M059J (cell line): ENCODE results near the gene TP53I11. TPM values are rescaled to one million over a fixed set of nuclear protein-coding genes. Genes with fewer than 3 reads are reported as not detected.

Source experiments
- DNase-seq: peaks from one replicate; pipeline ENCODE4 v3.0.0-alpha.2; 2012; ENCODE audit warnings: low read depth
- total RNA-seq: library from RNA; depleted of rRNA; stranded (reverse); fragments of >200 nt; shearing (Covaris generic); gene quantifications from 2 replicates; pipeline ENCODE4 v1.2.3, GENCODE V29; 2014

The TP53I11 gene
- total RNA-seq, 1 experiment from 2014 or later: 64.2 TPM

DNA sequence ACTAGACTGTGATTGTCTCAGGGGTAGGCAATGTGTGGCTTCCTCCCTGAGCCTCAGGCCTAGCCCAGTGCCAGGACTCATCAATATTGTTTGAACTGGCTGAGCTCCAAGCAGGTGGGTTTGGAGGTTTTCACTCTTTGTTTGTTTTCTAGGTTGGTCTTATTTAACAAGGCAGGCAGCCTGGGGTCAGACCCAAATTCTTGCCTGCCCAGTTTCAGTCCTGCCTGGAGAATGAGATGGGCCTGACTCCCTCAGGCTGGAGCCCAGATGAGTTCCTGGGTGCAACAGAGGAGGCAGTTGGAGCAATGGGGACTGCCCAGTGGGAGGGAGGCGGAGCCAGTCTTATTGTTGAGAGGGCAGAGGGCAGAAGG lies 28.3 kb upstream of the TP53I11 start:
- DNase-seq: peak; percentile 72

DNA sequence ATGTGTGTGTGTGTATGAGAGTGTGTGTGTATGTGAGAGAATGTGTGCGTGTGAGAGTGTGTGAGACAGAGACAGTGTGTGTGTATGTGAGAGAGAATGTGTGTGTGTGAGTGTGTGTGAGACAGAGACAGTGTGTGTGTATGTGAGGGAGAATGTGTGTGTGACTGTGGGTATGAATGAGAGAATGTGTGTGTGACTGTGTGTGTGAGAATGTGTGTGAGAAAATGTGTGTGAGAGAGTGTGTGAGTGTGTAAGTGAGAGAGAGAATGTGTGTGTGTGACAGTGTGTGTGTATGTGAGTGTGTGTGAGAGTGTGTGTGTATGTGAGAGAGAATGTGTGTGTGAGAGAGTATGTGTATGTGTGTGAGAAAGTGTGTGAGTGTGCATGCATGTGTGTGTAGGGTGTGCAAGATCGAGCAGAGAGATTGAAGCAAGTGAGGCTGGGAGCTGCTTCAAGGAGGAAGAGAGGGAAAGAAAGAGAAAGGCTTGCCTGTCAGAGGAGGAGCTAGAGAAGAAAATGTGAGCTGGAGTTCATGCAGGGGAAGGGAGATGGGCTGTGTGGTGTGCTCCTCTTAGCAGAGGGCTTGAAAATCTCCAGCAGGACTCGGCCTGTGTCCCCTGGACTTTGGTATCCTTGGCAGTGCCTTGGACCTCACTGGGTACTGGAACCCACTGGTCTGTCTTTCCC lies 27.7 kb upstream of the TP53I11 start:
- DNase-seq: no peak

DNA sequence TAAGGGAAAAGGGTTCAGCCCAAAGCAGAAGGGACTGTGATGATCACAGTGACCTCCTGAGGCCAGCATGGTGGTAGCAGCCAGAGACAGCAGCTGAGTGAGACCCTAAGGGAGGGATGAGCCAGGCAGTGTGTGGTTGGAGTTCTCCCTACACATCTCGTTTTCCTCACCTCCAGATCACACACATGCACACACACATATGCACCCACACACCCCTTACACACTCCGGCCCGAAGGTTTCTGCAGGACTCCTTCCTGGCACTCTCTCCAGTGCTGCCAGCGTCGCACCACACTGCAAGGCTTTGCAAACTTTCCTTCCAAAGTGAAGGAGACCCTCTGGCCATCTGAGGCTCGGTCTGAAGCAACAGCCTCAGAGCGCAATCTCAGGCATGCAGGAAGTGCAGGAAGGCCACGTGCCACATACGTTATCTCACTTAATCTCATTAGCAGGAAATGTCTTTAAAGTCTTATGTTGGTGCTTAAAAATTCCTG lies 26.9 kb upstream of the TP53I11 start:
- DNase-seq: peak; percentile 26

DNA sequence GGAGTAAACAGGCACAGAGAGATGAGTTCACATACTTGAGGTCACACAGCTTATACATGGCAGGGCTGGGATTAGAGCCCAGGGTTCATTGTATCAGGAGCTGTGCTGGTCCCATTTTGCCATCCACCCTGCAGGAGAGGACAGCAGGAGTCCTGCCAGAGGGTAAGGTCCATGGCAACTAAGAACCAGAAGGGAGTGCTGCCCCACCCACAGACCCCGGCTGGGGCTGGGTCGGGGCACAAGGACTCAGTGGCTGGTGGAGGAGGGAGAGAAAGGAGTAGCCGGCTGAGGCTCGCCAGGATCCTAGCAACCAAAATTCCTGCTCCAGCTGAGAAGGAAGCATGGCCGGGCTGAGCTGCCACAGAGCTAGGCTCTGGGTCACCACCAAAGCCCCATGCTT lies 25.9 kb upstream of the TP53I11 start:
- DNase-seq: no peak

DNA sequence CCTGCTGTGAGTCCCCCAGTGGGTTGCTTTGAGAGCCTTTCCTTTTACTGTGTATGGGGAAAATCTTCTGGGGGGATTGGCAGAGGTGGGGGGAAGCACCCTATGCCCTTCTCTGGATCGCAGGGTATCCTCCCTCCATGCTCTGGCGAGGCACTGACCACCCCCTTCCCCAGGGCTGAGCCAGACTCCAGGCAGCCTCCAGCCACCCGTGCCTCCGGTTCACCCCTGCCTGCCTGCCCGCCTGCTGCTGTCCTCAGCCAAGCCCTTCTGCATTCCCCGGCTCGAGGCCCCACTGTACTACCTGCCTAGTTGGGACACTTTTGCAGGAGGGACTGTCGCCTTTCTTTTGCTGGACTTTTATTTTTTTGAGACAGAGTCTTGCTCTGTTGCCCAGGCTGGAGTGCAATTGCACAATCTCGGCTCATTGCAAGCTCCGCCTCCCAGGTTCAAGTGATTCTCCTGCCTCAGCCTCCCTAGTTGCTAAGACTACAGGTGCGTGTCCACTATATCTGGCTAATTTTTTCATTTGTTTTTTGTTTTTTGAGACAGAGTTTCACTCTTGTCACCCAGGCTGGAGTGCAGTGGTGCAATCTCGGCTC lies 23.8 kb upstream of the TP53I11 start:
- no peak for DNase-seq

DNA sequence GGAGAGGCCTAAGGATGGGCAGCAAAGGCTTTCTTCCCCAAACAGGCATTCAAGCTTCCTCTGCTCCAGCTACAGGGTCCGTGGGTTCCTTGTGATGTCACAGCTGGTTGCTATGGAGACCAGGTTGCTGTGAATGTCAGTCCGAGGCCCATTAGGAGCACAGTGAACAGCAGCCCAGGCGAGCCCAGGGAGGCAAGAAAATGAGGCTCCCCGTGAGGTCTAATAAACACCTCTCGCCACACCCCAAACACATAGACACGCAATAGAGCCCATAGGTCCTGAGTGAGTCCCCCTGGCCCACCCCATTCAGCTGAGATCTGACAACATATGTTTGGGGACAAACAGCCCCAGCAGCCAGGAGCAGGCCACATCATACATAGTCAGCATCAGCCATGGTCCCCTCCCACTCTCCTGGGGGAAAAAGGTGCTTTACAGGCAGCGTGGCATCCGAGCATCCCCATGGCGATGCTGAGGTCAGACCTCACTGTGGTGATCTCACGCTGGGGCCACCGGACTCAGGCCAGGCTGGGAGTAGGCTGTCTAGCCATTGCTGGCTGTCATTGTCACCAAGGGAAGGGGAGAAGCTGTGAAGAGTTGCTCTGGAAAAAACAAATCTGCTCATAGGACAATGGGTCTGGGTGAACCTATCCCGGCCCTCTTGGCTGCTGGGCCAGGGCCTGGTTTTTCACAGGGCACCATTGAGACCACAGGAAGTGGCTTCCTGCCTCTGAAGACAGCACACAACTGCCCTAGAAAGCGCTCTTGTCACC lies 23.1 kb upstream of the TP53I11 start:
- DNase-seq: peak; percentile 23

DNA sequence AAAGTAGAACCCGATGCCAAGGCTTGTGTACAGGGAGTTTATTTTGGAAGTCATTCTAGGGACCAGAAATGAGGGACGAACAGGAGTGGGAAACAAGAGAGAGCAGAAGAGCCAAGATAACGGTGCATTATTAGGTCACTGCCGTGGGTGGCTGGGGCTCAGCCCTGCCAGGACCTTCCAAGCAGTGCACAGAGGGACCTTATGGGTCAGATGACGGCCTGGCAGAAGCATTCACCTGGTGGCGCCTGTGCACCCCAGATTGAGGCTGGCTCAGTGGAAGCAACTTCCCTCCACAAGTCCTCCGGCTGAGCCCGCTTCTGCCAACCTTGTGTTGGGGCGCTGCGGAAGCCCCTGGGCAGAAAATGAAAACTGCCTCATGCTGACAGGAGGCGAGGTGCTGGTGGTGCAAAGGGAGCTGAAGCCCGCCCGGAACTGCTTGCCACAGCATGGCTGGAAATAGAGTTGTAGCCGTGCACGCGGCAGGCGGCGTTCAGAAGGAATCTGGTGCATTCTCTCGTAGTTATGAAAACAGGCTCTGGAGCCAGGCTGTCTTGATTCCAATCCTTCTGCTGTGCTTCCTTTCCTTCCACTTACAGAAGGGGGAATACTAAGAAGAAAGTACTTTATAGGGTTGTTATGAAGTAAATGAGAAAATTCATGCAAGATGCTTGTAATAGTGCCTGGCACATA lies 22.2 kb upstream of the TP53I11 start:
- no peak for DNase-seq

DNA sequence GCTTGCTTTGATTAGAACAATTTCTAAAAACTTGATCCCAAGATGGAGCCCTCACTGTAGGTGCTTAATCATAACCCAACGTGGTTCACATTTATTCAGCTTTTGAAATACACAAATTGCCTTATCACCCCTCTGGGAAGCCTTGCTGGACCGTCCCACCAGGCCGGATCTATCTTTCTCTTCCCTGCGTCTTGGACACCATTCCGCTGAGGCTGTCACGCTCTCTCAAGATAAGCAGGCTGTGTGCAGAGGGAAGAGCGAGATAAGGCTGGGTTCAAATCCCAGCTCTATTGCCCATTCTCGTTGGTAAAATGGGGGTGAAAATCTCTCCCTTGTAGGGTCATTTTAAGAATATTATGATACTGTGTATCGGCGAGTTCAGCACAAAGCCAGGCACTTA lies 20.5 kb upstream of the TP53I11 start:
- DNase-seq: no peak

DNA sequence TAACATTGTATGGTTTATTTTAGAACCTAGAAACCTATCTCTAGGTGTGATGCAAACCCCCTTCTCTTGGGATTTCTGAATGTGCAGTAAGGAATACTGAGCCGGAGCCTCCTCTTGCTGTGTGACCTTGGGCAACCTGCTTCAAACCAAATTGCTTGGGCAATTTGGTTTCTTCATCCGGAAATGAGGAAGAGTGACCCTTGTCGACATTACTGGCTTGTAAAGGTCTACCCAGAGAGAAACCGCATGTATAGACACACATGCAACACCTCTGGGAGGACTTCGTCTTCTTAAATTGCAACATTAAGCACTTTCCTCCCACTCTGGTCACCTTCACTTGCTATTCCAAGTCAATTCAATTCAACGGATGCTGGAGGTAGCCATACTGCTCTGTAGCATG lies 19.6 kb upstream of the TP53I11 start:
- no peak for DNase-seq

DNA sequence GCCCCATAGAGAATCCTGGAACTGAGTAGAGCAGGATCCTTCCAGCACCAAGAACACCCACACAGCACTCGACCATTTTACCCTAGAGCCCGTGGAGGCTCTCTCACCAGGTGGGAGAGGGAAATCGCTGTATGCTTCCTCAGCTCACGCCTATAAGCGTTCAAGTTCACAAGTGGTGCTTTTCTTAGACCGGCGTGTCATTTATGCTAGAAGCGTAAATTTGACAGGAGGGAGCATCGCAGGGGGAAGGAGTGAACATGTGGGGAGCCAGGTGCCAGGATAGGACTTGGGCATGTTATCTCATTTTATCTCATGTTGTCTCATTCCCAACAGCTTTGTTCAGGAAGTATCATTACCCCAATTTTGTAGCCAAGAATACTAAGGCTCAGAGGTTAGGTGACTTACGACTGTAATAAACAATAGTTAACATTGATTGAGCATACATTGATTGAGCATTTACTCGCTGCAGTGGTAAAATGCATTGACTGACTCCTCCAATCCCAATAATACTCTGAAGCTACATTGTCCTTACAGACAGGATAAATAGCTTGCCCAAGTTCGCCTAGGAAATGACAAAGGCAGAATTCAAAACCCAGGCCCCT lies 19.1 kb upstream of the TP53I11 start:
- no peak for DNase-seq

DNA sequence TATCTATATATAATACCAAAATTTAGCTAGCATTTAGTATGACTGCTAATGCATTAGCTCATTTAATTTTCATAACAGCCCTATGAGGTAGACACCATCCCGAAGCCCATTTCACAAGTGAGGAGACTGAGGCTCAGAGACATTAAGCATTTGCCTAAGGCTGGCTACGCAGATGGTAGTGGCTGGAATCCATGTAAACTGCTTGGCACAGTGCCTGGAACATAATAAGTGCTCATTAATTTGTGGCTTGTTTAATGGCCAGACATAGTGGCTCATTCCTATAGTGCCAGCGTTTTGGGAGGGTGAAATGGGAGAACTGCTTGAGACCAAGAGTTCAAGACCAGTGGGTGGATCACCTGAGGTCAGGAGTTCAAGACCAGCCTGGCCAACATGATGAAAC lies 17.8 kb upstream of the TP53I11 start:
- peak; percentile 27 for DNase-seq

DNA sequence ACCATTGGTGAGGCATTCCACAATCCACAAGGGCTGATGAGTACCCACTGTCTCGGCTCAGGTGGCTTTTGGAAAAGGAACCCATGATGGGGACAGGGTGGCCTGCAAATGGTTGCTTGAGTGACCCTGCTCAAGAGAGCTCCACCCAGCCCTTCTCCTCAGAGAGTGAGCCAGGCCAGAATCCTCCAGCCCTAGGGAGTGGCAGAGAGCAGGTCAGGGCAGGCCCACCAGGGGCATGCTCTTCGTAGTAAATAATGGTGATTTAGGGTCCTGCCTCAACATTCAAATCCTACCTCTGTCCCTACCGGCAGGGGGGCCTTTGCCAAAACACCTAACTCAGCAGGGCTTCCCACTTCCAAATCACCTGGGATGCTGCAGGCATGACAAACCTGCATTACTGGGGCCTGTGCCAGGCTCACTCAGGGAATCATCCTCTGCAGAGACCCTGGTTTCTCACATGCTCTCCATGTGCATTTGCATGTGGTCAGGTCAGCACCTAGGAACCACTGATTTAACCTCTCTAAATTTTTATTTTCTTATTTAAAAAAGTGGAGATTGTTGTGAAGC lies 17.3 kb upstream of the TP53I11 start:
- no peak for DNase-seq

DNA sequence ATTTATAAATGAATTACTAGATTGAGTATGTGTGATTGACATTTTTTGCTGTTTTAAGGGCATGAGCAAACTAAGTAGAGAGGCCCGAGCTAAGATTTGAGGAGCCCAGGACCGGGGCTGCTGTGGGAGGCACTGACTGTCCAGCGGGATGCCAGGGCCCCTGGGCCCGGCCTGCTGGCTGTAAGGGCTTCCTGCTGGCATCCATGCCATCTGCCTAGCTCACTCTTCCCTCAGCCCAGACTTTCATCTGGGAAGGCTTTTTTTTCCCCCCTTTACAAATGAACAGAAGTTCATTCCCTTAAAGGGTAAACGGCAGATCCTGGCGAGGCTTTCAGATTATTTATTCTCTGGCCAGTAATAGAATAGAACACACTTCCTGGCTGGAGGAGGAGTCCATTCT lies 16.0 kb upstream of the TP53I11 start:
- DNase-seq: no peak

DNA sequence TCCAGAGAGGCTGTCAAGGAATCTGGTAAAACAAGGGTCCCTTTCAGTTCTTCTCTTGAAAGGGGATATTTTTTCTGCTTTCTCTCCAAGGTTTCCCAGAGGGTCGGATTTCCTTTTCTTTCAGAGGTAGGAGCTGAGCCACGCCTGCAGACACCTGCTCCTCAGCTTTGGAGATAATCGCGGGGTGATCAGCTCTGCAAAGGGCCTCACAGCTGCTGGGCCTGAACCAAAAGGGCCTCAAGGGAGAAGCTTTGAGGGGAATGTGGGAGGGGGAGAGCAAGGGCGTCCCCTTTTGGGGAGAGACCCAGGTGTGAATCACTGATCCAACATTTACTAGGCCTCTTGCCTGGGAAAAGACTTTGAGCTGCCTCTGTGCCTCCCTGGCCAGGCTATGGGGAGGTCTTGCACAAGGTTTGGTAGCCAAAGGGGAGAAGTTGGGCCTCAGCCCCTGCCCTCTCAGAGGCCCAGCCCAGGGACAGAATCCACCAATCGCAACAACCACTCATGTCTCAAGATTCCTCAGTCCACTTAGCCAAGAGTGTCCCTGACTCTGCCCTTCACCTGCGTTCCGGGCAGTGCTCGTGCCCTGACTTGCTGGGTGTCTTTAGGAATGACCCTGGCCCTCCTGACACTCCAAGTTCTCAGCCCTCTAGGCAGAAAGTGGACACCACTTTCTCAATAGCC lies 14.0 kb upstream of the TP53I11 start:
- DNase-seq: no peak

DNA sequence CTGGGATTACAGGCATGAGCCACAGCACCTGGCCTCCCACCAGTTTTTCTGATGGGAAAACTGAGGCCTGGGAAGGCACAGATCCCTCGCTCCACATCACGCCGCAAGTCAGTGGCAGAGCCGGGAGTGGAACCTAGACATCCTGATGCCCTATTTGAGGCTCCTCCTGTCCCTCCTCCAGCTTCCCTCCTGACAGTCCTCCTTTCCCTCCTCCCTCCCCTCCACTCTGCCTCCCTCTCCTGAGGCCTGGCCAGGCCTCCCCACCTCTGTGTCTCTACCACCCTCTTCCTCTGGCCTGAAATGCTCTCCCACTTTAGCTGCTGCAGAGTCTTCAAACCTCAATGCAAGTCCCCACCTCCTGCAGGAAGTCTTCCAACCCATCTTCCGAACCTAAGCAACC lies 13.3 kb upstream of the TP53I11 start:
- DNase-seq: no peak

DNA sequence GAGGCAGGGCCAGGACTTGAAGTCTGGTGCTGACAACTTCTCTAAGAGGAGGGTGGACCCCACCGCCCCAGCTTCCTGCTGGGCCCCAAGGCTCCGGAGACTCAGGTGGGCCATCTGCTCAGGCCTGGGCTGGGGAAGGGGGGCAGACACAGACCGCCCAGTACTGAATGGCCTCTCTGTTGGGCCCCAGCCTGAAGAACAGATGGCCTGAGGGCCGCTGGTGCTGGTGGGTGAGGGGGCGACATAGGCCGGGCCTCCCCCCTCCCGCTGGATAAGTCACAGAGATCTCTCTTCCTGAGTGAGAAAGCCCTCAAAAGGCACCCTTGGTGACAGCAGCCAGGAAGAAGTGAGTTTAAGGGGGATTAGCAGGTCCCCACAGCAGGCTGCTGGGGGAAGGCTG lies 12.5 kb upstream of the TP53I11 start:
- no peak for DNase-seq

DNA sequence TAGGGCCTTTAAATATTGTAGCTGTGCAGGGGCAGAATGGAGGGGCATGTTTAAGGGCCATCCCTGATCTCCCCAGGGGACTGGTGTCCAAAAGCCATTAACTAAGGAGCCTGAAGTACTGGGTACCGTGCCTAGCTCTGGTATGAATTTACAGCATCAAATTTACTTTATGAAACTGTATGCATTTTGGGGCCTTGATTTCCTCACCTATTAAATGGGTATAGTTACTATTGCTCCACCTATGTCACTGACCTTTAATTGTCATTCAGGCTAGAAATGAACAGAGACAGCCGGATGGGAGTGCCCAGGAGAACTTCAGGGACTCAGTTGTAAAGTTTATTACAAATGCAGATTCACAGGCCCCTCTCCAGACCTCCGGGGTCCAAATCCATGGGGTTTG lies 11.8 kb upstream of the TP53I11 start:
- no peak for DNase-seq

DNA sequence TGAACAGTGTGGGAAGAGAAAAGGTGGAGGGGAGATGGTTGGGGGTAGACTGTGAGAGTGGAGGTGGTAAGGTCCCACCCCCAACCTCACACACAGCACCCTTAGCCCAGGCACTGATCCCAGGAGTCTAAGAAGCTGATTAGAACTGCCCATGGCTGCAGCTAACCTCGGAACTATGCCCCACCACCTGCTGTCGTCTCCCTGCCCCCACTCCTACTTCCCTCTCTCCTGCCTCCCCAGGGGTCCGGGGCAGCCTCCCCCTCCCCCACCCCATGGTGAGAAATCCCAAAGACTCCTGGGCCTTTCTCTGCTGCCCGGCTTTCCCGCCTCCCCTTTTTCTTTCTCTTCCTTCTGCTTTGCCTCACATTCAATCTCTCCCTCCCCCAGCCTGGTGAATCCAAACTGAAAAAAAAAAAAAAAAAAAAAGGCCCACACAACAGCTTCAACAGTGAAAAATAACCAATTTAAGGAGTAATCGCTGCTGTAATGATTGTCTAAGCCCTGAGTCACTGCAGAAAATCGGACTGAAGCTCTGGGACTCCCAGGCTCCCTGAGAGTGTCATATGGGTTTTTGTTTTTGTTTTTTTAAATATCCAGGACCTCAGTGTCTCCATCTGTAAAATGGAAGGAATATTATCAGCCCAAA lies 9.6 kb upstream of the TP53I11 start:
- no peak for DNase-seq

DNA sequence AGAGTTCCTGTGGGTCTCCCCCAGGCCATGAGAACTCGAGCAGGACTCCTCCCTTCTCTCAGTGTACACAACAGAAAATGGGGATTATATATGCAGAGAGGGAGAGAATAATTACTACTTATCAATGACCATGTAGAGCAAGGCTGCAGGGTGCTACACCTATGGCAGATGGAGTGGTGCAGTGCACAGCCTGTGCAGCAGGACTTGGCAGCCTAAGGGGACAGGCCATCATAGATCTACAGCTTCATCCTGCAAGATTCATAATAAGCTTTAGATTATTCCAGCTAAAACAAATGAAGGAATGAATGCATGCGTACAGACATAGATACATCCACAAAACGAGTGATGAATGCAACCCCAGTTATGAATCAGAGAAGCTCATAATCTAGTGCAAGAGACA lies 8.4 kb upstream of the TP53I11 start:
- DNase-seq: no peak

DNA sequence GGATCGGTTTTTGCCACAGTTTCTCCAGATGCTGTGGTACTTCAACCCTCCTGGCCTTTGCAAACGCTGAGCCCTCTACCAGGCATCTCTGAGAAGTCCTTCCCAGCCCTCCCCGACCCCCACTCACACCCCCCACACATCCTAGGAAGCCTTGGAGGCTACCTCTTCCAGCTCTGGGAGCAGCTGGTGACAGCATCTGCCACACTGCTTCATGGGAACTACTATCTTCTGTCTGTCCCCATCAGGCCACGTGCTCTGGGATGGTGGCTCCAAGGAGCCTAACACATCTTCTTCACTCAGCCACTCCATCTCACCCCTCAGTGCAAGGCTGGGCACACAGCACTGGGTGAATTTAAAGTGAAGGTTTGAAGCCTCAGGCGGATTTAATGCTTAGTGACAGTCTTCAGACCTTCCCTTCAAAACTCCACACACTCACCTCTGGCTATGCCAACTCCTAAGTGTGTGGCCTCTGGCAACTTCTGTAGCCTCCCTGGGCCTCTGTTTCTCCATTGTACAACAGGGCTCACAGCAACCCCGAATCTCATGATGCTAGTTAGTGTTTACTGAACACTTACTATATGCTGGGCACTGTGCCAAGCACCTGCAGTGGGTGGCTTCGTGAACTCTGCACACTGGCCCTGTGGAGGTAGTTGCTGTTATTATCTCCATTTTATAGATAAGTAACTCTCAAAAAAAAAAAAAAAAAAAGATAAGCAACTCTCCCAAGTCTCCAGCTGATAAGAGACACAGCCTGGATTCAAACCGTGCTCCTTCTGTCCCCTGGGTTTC lies 7.3 kb upstream of the TP53I11 start:
- no peak for DNase-seq
